ENCODE results near the gene NAA38.

DNA sequence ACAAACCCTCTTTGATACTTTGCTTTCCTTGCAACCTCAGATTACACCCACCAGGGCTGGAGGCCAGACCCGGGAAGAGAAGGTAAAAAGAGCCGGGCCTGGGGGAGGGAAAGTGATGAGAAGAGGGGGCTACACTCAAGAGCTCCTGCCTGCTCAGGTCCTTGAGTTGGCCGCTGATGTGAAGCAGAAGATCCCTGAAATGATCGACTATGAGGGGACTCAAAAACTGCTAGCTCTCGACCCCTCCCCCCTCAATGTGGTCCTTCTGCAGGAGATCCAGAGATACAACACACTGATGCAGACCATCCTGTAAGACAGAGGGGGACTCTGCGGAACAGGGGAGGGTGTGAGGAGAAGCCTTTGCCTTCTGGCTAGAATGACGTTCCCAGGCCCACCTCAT is 26.1 kb downstream of the NAA38 start:
- TF ChIP-seq, protein P1, sequence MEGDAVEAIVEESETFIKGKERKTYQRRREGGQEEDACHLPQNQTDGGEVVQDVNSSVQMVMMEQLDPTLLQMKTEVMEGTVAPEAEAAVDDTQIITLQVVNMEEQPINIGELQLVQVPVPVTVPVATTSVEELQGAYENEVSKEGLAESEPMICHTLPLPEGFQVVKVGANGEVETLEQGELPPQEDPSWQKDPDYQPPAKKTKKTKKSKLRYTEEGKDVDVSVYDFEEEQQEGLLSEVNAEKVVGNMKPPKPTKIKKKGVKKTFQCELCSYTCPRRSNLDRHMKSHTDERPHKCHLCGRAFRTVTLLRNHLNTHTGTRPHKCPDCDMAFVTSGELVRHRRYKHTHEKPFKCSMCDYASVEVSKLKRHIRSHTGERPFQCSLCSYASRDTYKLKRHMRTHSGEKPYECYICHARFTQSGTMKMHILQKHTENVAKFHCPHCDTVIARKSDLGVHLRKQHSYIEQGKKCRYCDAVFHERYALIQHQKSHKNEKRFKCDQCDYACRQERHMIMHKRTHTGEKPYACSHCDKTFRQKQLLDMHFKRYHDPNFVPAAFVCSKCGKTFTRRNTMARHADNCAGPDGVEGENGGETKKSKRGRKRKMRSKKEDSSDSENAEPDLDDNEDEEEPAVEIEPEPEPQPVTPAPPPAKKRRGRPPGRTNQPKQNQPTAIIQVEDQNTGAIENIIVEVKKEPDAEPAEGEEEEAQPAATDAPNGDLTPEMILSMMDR (IDR thresholded peaks at IDR 0.05): no peak
- TF ChIP-seq EP300 (IDR thresholded peaks at IDR 0.05): no peak
- TF ChIP-seq POLR2A (IDR thresholded peaks at IDR 0.05): no peak

All from ovary (tissue), 3 donors.